Cardiac muscle cell (in vitro differentiated cells and primary cell): ENCODE data around the gene ALG12. TPM values are rescaled to one million over a fixed set of nuclear protein-coding genes. Genes with fewer than 3 reads are reported as not detected.
"Not testable (repeated sequence)": the region's sequence is repeated elsewhere in the genome, so short reads cannot be mapped to it uniquely, and the experiment has no call there.

Source experiments
- DNase-seq, 2 donors: peaks; one replicate each; pipeline versions ENCODE4 v3.0.0 to v3.0.0-alpha.2; 2010 to 2017; ENCODE audit warnings: low read depth in 1 of 2, low spot score in 1 of 2
- H3K27ac ChIP-seq: fragments of 200-600 bp; sonication (generic); 2 replicates; pipeline ENCODE4 v1.5.1; 2016
- H3K27me3 ChIP-seq: fragments of 200-600 bp; sonication (generic); 2 replicates; pipeline ENCODE4 v1.6.0; 2016; ENCODE audit warnings: control low read depth
- H3K36me3 ChIP-seq: fragments of 200-600 bp; sonication (generic); 2 replicates; pipeline ENCODE4 v1.5.1; 2016; ENCODE audit warnings: control low read depth
- H3K4me1 ChIP-seq: fragments of 200-600 bp; sonication (generic); 2 replicates; pipeline ENCODE4 v1.8.1; 2017; ENCODE audit warnings: low read depth, mild to moderate bottlenecking, mixed run types
- H3K4me3 ChIP-seq: fragments of 200-600 bp; sonication (generic); 2 replicates; pipeline ENCODE4 v1.5.1; 2016; ENCODE audit warnings: mild to moderate bottlenecking
- H3K9me3 ChIP-seq: fragments of 200-600 bp; sonication (generic); 2 replicates; pipeline ENCODE4 v1.5.1; 2017; ENCODE audit warnings: low read depth, mild to moderate bottlenecking, control low read depth
- polyA plus RNA-seq: library from polyadenylated mRNA; unstranded; fragments of >200 nt; fragmentation: Nextera tagmentation; extraction: Ambion mirVana; gene quantifications from 2 replicates; pipeline ENCODE4 v1.2.1, GENCODE V29; 2016
- total RNA-seq: library from RNA; depleted of rRNA; stranded (reverse); fragments of >200 nt; gene quantifications from 2 replicates; pipeline ENCODE4 v1.2.3, GENCODE V29; 2016
- TF ChIP-seq, protein P1 (sequence below): IDR thresholded peaks from 2 replicates; pipeline ENCODE4 v1.5.1; 2012; ENCODE audit warnings: low read depth, mild to moderate bottlenecking, low read length

The ALG12 gene
- total and polyA plus RNA-seq, 2 experiments from 2014 or later = 10.5 to 38.0 TPM

DNA sequence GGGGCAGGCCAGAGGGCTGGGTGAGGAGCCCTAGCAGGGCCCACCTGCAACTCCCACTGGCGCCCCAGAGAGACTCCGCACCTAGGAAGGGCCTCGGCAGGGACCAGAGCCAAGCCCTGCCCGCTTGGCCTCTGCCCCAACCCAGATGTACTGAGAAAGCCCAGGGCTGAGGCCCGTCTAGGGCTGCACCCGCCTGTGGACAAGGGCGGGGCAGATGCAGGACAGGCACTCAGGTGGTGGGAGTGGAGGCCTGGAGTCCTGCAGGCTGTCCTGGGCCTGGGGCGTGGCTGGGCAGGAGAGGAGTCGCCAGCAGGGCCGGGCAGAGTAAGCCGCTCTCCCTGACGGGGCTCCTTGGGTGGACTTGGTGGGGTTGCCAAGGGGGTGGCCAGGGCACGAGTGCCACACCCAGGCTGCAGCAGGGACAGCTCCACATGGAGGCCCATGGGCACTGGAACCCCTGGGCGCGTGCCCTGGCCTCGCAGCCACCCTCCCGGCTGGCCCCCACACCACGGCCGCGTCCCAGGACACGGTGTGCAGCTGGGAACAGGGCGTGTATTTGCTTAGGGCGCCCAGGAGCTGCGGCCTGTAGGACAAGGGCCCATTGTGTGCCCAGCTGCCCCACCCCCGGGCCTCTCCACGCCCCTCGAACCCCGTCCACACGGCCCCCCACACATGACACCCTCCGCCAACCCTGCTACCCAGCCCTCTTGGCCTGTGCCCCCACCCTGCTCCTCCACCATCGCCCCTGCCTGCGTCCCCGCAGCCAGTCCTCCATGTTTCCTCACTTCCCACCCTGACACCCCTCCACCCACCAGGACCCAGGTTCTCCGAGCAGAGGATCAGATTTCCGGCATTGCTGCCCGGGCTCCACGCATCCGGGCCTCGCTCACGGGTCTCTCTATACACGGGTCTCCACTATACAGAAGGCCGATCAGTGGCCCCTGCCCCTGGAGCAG lies 31.0 kb upstream of the ALG12 start:
- TF ChIP-seq, protein P1, sequence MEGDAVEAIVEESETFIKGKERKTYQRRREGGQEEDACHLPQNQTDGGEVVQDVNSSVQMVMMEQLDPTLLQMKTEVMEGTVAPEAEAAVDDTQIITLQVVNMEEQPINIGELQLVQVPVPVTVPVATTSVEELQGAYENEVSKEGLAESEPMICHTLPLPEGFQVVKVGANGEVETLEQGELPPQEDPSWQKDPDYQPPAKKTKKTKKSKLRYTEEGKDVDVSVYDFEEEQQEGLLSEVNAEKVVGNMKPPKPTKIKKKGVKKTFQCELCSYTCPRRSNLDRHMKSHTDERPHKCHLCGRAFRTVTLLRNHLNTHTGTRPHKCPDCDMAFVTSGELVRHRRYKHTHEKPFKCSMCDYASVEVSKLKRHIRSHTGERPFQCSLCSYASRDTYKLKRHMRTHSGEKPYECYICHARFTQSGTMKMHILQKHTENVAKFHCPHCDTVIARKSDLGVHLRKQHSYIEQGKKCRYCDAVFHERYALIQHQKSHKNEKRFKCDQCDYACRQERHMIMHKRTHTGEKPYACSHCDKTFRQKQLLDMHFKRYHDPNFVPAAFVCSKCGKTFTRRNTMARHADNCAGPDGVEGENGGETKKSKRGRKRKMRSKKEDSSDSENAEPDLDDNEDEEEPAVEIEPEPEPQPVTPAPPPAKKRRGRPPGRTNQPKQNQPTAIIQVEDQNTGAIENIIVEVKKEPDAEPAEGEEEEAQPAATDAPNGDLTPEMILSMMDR = no peak
- no peak overlapping the region for H3K27ac ChIP-seq

DNA sequence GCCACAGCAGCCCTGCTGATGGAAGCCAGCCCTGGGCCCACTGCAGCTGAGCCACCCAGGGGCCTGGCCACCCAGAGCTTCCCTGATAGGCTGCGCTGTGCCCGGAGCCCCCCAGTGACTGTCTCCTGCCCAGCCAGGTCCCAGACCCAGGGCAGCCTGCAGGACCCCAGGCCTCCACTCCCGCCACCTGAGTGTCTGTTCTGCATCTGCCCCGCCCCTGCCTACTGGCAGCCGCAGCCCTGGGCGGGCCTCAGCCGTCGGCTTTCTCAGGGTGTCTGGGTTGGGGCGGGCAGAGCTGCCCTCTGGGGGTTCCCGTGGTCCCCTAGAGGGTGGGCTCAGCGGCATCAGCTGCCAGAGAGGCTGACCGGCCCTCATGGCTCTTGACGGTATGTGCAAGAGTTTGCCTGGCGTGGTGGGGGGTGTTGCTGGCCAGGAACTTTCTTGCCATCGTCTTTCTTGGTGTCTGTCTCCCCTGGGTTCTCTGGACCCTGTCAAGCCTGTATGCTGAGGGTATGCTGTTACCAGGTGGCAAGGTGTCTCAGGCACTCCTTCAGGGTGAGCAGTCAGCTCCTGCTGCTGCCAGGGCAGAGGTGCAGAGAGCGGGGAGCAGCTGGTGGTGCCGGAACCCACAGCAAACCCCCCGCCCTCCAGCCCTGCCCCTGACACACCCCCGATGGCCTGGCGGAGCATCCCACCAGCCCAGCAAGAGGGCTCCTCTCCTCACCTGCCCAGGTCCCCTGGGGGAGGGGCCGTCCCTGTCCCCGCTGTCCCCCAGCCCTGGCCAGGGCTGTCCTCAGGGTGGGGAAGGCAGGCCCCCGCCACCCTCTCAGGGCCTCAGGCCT lies 30.1 kb upstream of the ALG12 start:
- peaks cover 18% of the 10 kb centered on the region for H3K4me1 ChIP-seq
- DNase-seq = no peak
- H3K4me3 ChIP-seq = no peak overlapping the region
- no peaks in the 10 kb centered on the region for H3K9me3 ChIP-seq
- no peaks in the 10 kb centered on the region for H3K27me3 ChIP-seq
- H3K27ac ChIP-seq = no peak overlapping the region
- H3K36me3 ChIP-seq = no peaks in the 10 kb centered on the region
- TF ChIP-seq, protein P1 = no peak

More for the DNA sequence above, 31.0 kb upstream of the ALG12 start:
- H3K36me3 ChIP-seq = no peaks in the 10 kb centered on the region
- H3K9me3 ChIP-seq = no peaks in the 10 kb centered on the region
- H3K4me1 ChIP-seq = peaks cover 15% of the 10 kb centered on the region
- no peaks in the 10 kb centered on the region for H3K27me3 ChIP-seq
- H3K4me3 ChIP-seq = no peak overlapping the region
- no peak for DNase-seq

DNA sequence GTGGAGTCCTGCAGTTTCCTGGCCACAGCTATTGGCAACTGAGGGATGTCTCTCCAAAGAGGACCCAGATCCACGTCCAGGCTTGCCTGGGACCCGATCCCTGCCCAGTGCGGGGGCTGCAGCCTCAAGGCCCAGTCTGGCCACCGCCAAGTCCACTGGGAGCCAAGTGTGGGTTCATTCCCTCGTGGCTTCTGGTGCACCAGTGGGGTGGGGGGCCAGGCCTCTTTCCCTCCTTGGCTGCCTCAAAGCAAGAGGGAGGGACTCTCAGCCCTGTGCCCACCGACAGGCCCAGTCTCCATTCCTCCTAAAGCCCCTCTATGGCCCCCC lies 29.0 kb upstream of the ALG12 start:
- Histone ChIP-seq H3K4me3 (no peak overlapping the region), H3K36me3 (no peaks in the 10 kb centered on the region), H3K27ac (no peak overlapping the region), H3K9me3 (no peaks in the 10 kb centered on the region), H3K4me1 (peaks cover 17% of the 10 kb centered on the region), H3K27me3 (no peaks in the 10 kb centered on the region)
- no peak for DNase-seq
- TF ChIP-seq, protein P1 = no peak

DNA sequence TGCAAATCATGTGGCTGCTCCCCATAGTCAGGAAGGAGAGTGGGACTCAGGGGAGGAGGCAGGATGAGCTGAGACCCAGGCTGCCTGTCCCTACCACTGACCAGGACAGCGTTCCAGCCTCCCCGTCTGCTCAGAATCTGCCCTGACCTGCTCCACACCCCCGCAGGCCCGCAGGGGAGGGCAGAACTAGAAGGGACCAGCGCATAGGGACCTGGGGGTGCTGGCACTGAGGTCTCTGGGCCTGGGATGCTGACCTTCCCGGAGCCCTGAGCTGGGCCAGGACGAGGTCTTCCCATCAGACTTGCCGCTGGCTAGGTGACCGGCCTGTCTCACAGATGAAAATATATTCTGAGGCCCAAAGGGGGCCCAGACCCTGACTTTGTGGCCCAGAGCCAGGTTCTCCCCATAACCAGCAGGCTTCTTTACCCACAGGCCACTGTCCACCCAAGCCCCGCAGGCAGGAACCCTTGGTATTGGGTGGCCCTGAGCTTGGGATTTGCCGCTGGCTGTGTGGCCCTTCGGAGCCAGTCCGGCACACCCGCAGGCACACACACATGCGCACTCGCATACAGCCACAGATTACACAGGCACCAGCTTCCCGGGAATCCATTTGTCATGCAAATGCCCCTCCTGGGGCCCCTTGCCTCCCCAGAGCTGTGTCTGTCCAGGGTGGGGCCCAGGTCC lies 28.5 kb upstream of the ALG12 start:
- no peak for DNase-seq
- H3K36me3 ChIP-seq = no peaks in the 10 kb centered on the region
- peaks cover 13% of the 10 kb centered on the region for H3K4me1 ChIP-seq
- H3K9me3 ChIP-seq = no peaks in the 10 kb centered on the region
- no peak overlapping the region for H3K4me3 ChIP-seq
- H3K27me3 ChIP-seq = no peaks in the 10 kb centered on the region
- TF ChIP-seq, protein P1 = no peak
- H3K27ac ChIP-seq = no peak overlapping the region

DNA sequence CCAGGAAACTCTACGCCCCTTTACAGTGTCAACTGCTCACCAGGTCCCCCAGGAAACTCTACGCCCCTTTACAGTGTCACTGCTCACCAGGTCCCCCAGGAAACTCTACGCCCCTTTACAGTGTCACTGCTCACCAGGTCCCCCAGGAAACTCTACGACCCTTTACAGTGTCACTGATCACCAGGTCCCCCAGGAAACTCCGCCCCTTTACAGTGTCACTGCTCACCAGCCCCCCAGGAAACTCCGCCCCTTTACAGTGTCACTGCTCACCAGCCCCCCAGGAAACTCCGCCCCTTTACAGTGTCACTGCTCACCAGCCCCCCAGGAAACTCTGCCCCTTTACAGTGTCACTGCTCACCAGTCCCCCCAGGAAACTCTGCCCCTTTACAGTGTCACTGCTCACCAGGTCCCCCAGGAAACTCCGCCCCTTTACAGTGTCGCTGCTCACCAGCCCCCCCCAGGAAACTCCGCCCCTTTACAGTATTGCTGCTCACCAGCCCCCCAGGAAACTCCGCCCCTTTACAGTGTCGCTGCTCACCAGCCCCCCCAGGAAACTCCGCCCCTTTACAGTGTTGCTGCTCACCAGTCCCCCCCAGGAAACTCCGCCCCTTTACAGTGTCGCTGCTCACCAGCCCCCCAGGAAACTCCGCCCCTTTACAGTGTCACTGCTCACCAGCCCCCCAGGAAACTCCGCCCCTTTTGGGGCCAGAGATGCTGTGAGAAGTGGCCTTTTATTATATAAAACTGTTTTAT lies 27.0 kb upstream of the ALG12 start:
- peaks cover 13% of the 10 kb centered on the region for H3K4me1 ChIP-seq
- peak overlapping the region; percentile 72 for H3K27ac ChIP-seq
- not testable (repeated sequence) for H3K36me3 ChIP-seq, H3K9me3 ChIP-seq, H3K27me3 ChIP-seq, H3K4me3 ChIP-seq
- peak in 1 of 2 donors; percentile 42 for DNase-seq
